ENCODE results near the gene ZNRF3.

DNA sequence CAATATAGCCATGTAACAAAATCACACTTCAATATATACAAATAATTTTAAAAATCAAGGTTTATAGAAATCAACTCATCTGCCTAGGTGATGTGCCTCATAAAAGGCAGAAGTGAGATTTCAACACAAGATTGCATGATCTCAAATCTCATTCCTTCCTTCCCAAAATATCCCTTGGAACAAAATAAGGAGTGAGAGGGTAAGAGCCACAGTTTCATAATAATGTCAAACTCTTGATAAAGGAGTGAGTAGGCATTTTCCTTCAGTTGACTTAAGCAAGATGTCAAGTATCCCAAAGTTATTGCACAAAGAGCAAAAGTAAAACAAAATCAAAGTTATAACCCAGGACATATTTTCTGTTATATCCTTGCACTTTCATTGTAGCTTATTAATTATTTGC lies 97.0 kb downstream of the ZNRF3 start:
- TF ChIP-seq, protein P1, sequence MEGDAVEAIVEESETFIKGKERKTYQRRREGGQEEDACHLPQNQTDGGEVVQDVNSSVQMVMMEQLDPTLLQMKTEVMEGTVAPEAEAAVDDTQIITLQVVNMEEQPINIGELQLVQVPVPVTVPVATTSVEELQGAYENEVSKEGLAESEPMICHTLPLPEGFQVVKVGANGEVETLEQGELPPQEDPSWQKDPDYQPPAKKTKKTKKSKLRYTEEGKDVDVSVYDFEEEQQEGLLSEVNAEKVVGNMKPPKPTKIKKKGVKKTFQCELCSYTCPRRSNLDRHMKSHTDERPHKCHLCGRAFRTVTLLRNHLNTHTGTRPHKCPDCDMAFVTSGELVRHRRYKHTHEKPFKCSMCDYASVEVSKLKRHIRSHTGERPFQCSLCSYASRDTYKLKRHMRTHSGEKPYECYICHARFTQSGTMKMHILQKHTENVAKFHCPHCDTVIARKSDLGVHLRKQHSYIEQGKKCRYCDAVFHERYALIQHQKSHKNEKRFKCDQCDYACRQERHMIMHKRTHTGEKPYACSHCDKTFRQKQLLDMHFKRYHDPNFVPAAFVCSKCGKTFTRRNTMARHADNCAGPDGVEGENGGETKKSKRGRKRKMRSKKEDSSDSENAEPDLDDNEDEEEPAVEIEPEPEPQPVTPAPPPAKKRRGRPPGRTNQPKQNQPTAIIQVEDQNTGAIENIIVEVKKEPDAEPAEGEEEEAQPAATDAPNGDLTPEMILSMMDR (conservative IDR thresholded peaks at IDR 0.05; ENCODE audit: low read depth, low read length) = no peak
- no peak for TF ChIP-seq EZH2phosphoT487 (IDR thresholded peaks at IDR 0.05; ENCODE audit: borderline replicate concordance, low read length)
- no peak for TF ChIP-seq EZH2 (IDR thresholded peaks at IDR 0.05; ENCODE audit: low read length, unreplicated experiment)
